ENCODE measurements around the gene LRP11.

LRP11 gene

GRCh38 chr6:149901444-149902140, 37.4 kb upstream of the LRP11 start:
- H3K4me3 ChIP-seq (ENCODE audit: low read depth, low read length), result no peak overlapping the region
- no peak for TF ChIP-seq CTCF (IDR thresholded peaks at IDR 0.05; ENCODE audit: borderline replicate concordance, insufficient read depth, low read depth, low read length)

GRCh38 chr6:149900620-149901443, 36.7 kb upstream of the LRP11 start:
- no peak overlapping the region for H3K4me3 ChIP-seq (ENCODE audit: low read depth, low read length)
- TF ChIP-seq CTCF (IDR thresholded peaks at IDR 0.05; ENCODE audit: borderline replicate concordance, insufficient read depth, low read depth, low read length), result no peak

- no peak overlapping the region for H3K4me3 ChIP-seq (ENCODE audit: low read depth, low read length)
- no peak for TF ChIP-seq CTCF (IDR thresholded peaks at IDR 0.05; ENCODE audit: borderline replicate concordance, insufficient read depth, low read depth, low read length)
Measured at GRCh38 chr6:149899926-149900619, 35.9 kb upstream of the LRP11 start.

- TF ChIP-seq CTCF (IDR thresholded peaks at IDR 0.05; ENCODE audit: borderline replicate concordance, insufficient read depth, low read depth, low read length), result no peak
Measured at GRCh38 chr6:149899486-149899885, 35.3 kb upstream of the LRP11 start.

GRCh38 chr6:149898966-149899365, 34.8 kb upstream of the LRP11 start:
- TF ChIP-seq CTCF (IDR thresholded peaks at IDR 0.05; ENCODE audit: borderline replicate concordance, insufficient read depth, low read depth, low read length), result no peak
- no peak overlapping the region for H3K4me3 ChIP-seq (ENCODE audit: low read depth, low read length)

More at GRCh38 chr6:149899486-149899885, 35.3 kb upstream of the LRP11 start:
- no peak overlapping the region for H3K4me3 ChIP-seq (ENCODE audit: low read depth, low read length)

- no peak within 1 kb of the TSS for H3K4me3 ChIP-seq (ENCODE audit: low read depth, low read length)
- TF ChIP-seq CTCF (IDR thresholded peaks at IDR 0.05; ENCODE audit: borderline replicate concordance, insufficient read depth, low read depth, low read length), result no peak
Measured at GRCh38 chr6:149897855-149898744, 33.9 kb upstream of the LRP11 start, which contains the start of gene RAET1E. TSS of gene RAET1E (minus strand) at chr6:149898113. CDS start at chr6:149890901, 7,212 bp downstream.
